ENCODE data around the gene TTC1.

- no peak for TF ChIP-seq POLR2A (IDR thresholded peaks at IDR 0.05)
- TF ChIP-seq CTCF (IDR thresholded peaks at IDR 0.05), result no peak
Measured at GRCh38 chr5:160030631-160031377, 21.9 kb downstream of the TTC1 start.

Data from right lobe of liver (tissue), 4 donors.